Suprapubic skin (tissue), 4 donors: Measurements from ENCODE around the gene ST8SIA6.

ENCODE experiments used
- CTCF ChIP-seq, 2 donors: fragments of 200-600 bp in 1 of 2; fragments of 450-650 bp in 1 of 2; sonication (generic) in 1 of 2; IDR thresholded peaks; one replicate each; pipeline ENCODE4 v1.5.1; 2016 to 2019; ENCODE audit warnings: antibody characterized with exemption in 2 of 2, mild to moderate bottlenecking in 1 of 2, moderate library complexity in 1 of 2
- EP300 ChIP-seq: sonication (generic); formaldehyde crosslinking; IDR thresholded peaks from one replicate; pipeline ENCODE4 v1.6.1; 2017; ENCODE audit warnings: antibody characterized with exemption
- POLR2A ChIP-seq, 2 donors: fragments of 450-650 bp; IDR thresholded peaks; one replicate each; pipeline ENCODE4 v1.6.1; 2017; ENCODE audit warnings: antibody characterized with exemption in 2 of 2, mild to moderate bottlenecking in 2 of 2, moderate library complexity in 2 of 2
- POLR2AphosphoS5 ChIP-seq, 3 donors: sonication (generic); formaldehyde crosslinking; IDR thresholded peaks; one replicate each; pipeline ENCODE4 v1.6.1; 2017; ENCODE audit warnings: antibody characterized with exemption in 3 of 3

GRCh38 chr10:17307123-17307522, 147.3 kb downstream of the ST8SIA6 start:
- no peak for TF ChIP-seq CTCF (IDR thresholded peaks at IDR 0.05)
- TF ChIP-seq POLR2AphosphoS5 (IDR thresholded peaks at IDR 0.05) = no peak
- no peak for TF ChIP-seq POLR2A (IDR thresholded peaks at IDR 0.05)
- no peak for TF ChIP-seq EP300
